ENCODE measurements around the gene ANTKMT. TPM values are rescaled to one million over a fixed set of nuclear protein-coding genes. Genes with fewer than 3 reads are reported as not detected.
A peak's percentile ranks its signal among the peaks of the same experiment; 100 is the strongest.

ANTKMT gene, protein sequence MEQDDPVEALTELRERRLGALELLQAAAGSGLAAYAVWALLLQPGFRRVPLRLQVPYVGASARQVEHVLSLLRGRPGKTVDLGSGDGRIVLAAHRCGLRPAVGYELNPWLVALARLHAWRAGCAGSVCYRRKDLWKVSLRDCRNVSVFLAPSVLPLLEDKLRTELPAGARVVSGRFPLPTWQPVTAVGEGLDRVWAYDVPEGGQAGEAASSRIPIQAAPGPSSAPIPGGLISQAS
- 10 to 100 TPM; 29.7 to 46.7 TPM for total RNA-seq

DNA sequence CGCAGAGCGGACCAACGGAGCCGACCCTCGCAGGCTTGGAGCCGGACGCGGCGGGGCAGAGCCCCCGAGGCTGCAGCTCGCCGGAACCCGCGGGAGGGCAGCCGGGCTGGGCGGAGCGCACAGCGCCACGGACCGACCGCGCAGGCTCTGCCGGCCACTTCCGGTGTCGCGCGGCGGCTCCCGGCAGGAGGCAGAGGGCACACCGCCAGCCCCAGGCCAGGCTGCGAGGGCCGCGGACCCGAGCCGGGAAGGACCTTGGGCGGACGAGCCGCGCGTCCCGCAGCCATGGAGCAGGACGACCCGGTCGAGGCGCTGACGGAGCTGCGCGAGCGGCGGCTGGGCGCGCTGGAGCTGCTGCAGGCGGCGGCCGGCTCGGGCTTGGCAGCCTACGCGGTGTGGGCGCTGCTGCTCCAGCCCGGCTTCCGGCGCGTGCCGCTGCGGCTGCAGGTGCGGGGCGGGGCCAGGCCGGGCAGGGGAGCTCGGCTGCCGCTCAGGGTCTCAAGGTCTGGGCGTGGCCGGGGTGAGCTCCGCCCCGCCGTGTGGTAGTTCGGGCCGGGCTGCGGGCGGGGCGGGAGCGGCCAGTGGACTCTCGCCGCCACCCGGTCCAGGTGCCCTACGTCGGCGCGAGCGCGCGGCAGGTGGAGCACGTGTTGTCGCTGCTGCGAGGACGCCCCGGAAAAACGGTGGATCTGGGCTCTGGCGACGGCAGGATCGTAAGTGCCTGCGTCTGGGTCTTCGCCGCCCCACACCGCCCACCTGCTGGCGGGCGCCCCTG lies at the start of gene ANTKMT:
Gene ANTKMT, plus strand, starts transcription at position 157 of the 775 bp plus-strand sequence. Its CDS starts 129 bp downstream, at position 286.
- peak within 1 kb of the TSS; percentile 12 to 86 for H3K27ac ChIP-seq
- TF ChIP-seq, protein P1, sequence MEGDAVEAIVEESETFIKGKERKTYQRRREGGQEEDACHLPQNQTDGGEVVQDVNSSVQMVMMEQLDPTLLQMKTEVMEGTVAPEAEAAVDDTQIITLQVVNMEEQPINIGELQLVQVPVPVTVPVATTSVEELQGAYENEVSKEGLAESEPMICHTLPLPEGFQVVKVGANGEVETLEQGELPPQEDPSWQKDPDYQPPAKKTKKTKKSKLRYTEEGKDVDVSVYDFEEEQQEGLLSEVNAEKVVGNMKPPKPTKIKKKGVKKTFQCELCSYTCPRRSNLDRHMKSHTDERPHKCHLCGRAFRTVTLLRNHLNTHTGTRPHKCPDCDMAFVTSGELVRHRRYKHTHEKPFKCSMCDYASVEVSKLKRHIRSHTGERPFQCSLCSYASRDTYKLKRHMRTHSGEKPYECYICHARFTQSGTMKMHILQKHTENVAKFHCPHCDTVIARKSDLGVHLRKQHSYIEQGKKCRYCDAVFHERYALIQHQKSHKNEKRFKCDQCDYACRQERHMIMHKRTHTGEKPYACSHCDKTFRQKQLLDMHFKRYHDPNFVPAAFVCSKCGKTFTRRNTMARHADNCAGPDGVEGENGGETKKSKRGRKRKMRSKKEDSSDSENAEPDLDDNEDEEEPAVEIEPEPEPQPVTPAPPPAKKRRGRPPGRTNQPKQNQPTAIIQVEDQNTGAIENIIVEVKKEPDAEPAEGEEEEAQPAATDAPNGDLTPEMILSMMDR (IDR thresholded peaks at IDR 0.05), result no peak
- H3K4me3 ChIP-seq, result peak within 1 kb of the TSS; percentile 97
- peaks cover 13 to 28% of the 10 kb centered on the region in 2 donors for H3K4me1 ChIP-seq (ENCODE audit: control insufficient read depth in 1 of 2, low read depth in 2 of 2)
- ATAC-seq (ENCODE audit: insufficient number of reproducible peaks, low FRiP score, low read depth), result peak; percentile 60
- no peaks in the 10 kb centered on the region for H3K27me3 ChIP-seq (replicated peaks; ENCODE audit: insufficient read depth)
- no peaks in the 10 kb centered on the region for H3K36me3 ChIP-seq
- no peak for DNase-seq (ENCODE audit: low spot score)
- no peaks in the 10 kb centered on the region for H3K9me3 ChIP-seq

DNA sequence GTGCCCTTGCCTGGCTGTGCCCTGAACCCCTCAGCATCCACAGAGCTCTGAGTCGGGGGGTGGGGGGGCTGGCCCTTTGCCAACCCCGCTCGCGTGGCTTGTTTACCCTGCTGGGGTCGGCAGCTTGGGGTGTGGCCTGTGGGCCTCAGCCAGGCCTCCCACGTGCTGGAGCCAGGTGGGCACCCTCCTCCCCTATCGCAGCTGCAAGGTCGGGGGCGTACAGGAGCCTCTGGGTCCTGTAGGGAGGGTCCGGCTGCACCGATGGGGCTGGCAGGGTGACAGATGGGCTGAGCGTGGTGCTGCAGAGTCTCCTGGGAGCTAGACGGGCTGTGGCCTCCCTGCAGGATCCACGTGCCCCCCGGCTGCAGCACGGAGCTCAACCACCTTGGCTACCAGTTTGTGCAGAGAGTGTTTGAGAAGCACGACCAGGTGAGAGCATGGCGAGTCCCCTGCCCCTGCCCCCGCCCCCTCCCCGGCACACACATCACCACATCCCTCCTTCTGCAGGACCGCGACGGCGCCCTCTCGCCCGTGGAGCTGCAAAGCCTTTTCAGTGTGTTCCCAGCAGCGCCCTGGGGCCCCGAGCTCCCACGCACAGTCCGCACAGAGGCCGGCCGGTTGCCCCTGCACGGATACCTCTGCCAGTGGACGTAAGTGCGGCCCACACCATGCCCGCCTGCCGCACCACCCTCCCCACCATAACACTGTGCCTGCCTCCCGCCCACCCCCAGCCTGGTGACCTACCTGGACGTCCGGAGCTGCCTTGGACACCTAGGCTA lies 49.4 kb upstream of the ANTKMT start:
- H3K4me3 ChIP-seq, result no peak overlapping the region
- H3K9me3 ChIP-seq, result no peaks in the 10 kb centered on the region
- no peak for DNase-seq (ENCODE audit: low spot score)
- ATAC-seq (ENCODE audit: insufficient number of reproducible peaks, low FRiP score, low read depth), result no peak
- no peaks in the 10 kb centered on the region for H3K27me3 ChIP-seq (replicated peaks; ENCODE audit: insufficient read depth)
- H3K4me1 ChIP-seq (ENCODE audit: control insufficient read depth in 1 of 2, low read depth in 2 of 2), result peaks cover 12 to 32% of the 10 kb centered on the region in 2 donors
- H3K36me3 ChIP-seq, result peaks cover 35% of the 10 kb centered on the region
- H3K27ac ChIP-seq, result no peak overlapping the region
- TF ChIP-seq, protein P1 (IDR thresholded peaks at IDR 0.05), result no peak

DNA sequence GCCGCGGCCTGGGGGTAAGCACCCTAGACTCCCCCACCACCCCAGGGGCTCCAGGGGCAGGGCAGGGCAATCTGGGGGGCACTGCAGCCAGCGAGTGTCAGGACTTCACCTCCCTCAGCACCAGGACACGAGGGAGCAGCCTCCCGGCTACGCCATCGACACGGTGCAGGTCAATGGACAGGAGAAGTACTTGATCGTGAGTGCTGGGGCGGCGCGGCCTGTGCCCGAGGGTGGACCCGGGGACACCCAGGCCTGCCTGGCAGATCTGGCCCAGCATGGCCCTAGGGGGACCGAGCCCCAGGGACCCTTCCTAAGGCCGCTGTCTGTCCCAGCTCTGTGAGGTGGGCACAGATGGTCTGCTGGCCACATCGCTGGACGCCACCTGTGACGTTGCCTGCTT lies 48.6 kb upstream of the ANTKMT start:
- Histone ChIP-seq H3K27ac (no peak overlapping the region), H3K36me3 (peaks cover 35% of the 10 kb centered on the region)
- TF ChIP-seq, protein P1 (IDR thresholded peaks at IDR 0.05), result no peak

DNA sequence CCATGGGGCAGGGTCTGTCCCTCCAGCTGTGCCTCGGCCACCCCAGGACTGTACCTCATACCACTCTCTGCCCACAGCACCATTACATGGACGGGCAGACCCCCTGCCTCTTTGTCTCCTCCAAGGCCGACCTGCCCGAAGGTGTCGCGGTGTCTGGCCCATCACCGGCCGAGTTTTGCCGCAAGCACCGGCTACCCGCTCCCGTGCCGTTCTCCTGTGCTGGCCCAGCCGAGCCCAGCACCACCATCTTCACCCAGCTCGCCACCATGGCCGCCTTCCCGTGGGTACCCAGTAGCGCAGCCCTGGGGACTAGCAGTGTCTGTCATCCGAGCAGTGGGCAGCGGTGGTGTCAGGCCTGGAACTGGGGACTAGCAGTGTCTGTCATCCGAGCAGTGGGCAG lies 48.1 kb upstream of the ANTKMT start:
- TF ChIP-seq, protein P1 (IDR thresholded peaks at IDR 0.05), result no peak
- DNase-seq (ENCODE audit: low spot score) (no peak), ATAC-seq (ENCODE audit: insufficient number of reproducible peaks, low FRiP score, low read depth) (no peak)
- Histone ChIP-seq H3K27me3 (replicated peaks; ENCODE audit: insufficient read depth) (no peaks in the 10 kb centered on the region), H3K4me1 (ENCODE audit: control insufficient read depth in 1 of 2, low read depth in 2 of 2) (peaks cover 12 to 27% of the 10 kb centered on the region in 2 donors), H3K36me3 (peaks cover 35% of the 10 kb centered on the region), H3K4me3 (no peak overlapping the region), H3K9me3 (no peaks in the 10 kb centered on the region), H3K27ac (no peak overlapping the region)

More for the DNA sequence above, 48.6 kb upstream of the ANTKMT start:
- no peaks in the 10 kb centered on the region for H3K9me3 ChIP-seq
- no peak overlapping the region for H3K4me3 ChIP-seq
- no peak for DNase-seq (ENCODE audit: low spot score)
- H3K4me1 ChIP-seq (ENCODE audit: control insufficient read depth in 1 of 2, low read depth in 2 of 2), result peaks cover 12 to 30% of the 10 kb centered on the region in 2 donors
- no peaks in the 10 kb centered on the region for H3K27me3 ChIP-seq (replicated peaks; ENCODE audit: insufficient read depth)
- no peak for ATAC-seq (ENCODE audit: insufficient number of reproducible peaks, low FRiP score, low read depth)
